OCI-M2 (cell line): ENCODE measurements around the gene RASA2.
A peak's percentile ranks its signal among the peaks of the same experiment; 100 is the strongest.

ENCODE experiments used
- DNase-seq: peaks from one replicate; lab custom pipeline; 2025; ENCODE audit not compliant: unreplicated experiment; lab: John Stamatoyannopoulos, UW

The RASA2 gene, protein sequence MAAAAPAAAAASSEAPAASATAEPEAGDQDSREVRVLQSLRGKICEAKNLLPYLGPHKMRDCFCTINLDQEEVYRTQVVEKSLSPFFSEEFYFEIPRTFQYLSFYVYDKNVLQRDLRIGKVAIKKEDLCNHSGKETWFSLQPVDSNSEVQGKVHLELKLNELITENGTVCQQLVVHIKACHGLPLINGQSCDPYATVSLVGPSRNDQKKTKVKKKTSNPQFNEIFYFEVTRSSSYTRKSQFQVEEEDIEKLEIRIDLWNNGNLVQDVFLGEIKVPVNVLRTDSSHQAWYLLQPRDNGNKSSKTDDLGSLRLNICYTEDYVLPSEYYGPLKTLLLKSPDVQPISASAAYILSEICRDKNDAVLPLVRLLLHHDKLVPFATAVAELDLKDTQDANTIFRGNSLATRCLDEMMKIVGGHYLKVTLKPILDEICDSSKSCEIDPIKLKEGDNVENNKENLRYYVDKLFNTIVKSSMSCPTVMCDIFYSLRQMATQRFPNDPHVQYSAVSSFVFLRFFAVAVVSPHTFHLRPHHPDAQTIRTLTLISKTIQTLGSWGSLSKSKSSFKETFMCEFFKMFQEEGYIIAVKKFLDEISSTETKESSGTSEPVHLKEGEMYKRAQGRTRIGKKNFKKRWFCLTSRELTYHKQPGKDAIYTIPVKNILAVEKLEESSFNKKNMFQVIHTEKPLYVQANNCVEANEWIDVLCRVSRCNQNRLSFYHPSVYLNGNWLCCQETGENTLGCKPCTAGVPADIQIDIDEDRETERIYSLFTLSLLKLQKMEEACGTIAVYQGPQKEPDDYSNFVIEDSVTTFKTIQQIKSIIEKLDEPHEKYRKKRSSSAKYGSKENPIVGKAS

DNA sequence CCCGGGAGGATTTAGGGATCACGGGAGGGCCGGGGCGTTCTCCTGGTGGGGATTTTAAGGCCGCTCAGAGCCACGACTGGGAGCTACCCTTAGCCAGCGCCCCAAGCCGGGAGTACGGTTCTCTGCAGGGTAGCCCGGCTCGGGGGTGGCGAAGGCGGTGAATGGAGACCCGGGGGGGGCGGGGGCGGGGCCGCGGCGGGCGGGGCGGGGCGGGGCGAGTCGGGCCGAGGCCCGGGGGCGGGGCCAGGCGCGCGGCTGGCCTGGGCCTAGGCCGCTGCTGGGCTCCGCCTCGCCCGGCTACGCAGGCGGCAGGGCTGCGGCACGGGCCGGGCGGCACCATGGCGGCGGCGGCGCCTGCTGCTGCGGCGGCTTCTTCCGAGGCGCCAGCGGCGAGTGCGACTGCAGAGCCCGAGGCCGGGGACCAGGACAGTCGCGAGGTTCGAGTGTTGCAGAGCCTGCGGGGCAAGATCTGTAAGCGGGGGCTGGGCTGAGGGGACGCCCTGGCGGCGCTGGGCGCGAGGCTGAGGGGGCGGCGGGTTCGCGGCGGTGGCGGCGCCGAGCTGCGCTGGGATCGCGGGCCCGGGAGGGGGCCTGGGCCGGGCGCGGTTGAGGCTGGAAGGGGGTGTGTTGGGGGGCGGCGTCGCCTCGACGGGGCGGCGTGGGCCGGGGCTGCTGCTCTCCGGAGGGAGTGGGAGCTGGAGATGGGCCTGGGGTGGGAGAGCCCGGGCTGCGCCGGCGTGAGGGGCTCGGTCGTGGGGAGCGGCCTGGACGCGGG lies at the start of gene RASA2:
TSS of gene RASA2 (plus strand) at position 282 of the 775 bp plus-strand sequence. CDS start at position 339, 57 bp downstream.
- DNase-seq = no peak

DNA sequence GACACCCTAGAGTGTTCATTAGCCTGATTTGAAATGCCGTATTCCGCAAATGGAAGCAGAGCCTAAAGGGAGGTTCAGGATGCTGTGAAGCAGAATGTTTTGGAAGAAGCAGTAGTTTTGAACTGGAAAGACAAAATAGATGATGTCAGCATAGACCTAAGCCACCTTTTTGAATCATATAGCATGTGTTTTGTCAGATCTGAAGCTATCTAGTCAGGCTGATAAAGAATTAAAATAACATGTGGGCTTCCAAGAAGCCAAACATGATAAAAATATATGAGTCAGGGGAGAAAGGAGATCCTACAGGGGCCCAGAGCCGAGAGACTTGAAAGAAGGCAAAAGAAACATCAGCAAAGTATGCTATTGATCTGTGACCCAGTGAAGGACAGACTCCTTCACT lies 47.2 kb upstream of the RASA2 start:
- no peak for DNase-seq

DNA sequence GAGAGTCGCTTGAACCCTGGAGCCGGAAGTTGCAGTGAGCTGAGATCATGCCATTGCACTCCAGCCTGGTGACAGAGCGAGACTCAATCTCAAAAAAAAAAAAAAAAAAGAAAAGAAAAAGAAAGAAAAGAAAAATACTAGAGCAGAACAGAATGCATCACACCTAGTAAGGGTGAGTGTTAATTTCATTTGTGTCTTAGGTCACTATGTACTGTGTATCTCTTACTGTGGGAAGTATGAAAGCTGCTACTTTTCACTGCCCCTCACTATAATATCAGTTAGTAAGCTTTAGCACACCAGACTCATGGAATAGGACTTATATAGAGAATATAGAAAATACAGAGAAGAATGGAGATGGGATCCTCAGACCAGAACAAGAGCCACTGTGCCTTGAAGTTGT lies 45.9 kb upstream of the RASA2 start:
- DNase-seq = no peak

DNA sequence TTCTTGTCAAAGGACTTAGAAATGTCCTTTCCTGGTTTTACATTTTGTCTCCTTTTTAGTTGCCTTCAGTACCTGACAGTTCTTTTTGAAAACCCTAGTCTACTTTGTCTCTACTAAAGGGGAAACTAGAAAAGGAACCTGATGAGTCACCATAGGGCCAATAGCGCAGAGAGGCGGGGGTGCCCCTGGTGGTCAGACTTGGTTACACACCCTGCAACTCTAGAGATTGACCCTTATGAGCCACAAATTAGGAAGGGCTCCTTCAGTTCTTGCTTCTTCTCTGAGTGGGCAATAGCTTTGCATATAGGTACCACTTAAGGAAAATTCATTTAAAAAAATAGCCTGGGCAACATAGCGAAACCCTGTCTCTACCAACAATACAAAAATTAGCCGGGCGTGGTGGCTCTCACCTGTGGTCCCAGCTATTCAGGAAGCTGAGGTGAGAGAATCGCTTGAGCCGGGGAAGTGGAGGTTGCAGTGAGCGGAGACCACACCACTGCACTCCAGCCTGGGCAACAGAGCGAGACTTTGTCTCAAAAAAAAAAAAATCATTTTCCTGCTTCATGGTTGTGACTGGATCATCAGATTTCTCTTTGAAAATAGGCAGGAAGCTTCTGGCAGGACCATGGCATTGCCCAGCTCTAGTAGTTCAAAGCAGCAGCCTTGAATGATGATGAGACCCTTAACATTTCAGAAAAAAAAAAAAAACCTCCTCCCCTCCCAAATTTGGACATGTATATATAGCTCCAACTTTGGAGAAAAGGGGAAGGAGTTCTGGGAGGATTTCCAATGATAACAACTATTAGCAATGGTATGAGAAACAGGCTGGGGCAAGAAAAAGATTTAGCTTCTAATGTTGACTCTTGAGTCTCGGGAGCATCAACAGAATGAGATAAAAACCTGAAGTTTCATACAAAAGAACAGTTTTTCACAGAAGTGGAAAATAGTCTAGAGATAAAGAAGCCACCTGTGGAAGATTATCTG lies 45.2 kb upstream of the RASA2 start:
- DNase-seq = peak; percentile 17

DNA sequence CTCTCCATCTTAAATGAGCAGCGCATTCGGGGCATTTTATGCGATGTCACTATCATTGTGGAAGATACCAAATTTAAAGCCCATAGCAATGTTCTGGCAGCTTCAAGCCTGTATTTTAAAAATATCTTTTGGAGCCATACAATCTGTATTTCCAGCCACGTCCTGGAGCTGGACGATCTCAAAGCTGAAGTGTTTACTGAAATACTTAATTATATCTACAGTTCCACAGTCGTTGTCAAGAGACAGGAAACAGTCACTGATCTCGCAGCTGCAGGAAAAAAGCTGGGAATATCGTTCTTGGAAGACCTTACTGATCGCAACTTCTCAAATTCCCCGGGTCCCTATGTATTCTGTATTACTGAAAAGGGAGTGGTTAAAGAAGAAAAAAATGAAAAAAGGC lies 44.4 kb upstream of the RASA2 start:
- DNase-seq = no peak

DNA sequence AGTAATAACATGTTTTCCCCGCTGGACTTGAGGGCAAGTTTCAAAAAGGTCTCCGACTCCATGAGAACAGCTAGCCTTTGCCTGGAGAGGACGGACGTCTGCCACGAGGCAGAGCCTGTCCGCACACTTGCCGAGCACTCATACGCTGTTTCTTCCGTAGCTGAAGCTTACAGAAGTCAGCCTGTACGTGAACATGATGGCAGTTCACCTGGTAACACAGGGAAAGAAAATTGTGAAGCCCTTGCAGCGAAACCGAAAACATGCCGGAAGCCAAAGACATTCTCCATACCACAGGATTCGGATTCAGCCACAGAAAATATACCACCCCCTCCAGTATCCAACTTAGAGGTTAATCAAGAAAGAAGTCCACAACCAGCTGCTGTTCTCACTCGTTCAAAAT lies 43.9 kb upstream of the RASA2 start:
- DNase-seq = no peak

DNA sequence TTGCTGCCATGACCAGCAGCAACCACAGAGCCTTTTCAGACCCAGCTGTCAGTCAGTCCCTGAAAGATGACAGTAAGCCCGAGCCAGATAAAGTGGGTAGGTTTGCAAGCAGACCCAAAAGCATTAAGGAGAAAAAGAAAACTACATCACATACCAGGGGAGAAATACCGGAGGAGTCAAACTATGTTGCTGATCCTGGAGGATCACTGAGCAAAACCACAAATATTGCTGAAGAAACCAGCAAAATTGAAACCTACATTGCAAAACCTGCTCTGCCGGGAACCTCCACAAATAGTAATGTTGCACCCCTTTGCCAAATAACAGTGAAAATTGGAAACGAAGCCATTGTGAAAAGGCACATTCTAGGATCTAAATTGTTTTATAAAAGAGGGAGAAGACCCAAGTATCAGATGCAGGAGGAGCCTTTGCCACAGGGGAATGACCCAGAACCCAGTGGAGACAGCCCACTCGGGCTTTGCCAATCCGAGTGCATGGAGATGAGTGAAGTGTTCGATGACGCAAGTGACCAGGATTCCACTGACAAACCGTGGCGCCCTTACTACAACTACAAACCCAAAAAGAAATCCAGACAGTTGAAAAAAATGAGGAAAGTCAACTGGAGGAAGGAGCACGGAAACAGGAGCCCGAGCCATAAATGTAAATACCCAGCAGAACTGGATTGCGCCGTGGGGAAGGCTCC lies 42.1 kb upstream of the RASA2 start:
- DNase-seq = no peak

DNA sequence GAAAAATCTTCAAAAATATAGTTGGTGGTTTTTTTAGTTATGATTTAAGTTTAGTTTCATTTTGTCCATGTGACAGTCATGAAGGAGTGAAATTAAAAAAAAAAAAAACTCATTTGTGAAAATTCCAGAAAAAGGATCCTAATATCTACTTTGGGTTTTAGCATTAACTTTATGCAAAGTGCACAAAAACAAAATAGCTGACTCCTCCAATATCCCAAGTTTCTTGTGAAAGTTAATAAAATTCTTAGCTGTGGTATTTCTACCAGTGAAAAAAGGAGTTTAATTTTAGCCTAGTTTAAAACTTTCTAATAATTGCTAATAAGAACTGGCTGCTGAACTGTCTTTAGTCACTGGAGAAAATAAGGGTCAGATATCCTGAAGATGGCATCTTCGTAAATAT lies 40.8 kb upstream of the RASA2 start:
- no peak for DNase-seq

DNA sequence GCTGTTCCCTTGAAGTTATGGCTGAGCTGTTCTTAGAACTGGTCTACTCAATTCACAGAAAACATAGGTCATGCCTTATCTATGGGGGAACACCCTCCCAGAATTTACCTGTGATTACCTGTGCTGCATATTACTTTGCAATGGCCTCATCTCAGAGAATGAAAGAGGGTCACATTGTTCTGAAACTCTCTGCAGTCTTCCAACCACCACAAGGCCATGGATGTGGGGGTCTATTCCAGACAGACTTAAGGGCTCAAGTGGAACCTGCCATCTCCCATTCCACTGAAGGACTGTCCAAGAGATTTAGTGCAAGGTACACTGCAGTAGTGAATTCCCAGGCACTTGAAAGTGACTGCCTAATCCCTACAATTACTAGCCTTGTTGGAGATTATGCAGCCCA lies 40.1 kb upstream of the RASA2 start:
- no peak for DNase-seq

DNA sequence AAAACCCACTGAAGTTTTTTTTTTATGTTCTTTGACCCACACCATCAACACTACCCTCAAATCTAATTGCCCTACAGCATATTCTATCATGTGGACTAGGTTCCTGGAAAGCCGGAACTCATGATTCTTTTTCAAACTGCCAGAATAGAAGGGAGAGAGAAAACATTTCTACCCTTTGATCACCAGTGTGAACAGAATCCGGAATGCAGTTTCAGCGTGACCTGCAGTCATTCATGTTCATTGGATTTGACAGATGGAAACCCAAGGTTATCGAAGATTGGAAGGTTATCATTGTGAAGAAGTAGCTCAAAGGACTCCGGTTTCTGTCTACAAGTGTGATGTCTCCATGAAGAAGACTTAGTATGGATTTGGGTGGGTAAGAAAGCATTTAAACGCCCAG lies 39.4 kb upstream of the RASA2 start:
- DNase-seq = no peak

DNA sequence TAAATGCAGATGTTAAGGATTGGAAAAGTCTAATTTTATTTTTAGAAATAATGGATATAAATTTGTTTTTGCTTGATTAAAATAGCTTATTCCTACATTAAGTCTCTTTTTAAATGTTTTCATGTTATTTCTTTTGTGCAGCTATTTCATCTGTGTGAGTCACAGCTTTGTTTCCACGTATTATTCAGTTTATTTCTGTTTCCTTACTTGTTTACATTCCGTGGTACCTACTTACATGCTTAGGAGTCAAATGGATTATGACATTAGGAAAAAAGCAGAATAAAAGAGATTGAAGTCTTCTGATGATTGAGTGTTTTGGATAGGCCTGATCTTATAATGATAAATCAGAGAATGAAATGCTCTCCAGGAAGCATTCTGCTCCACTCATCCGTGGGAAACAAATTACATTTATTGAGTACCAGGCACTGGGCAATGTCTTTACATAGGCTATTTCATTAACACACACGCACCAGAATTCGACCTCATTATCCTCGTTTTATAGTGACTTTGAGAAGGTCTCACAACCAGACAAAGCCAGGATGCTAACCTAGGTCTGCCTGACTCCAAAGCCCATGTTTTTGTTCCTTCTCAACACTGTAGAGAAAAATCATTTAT lies 38.1 kb upstream of the RASA2 start:
- DNase-seq = no peak

DNA sequence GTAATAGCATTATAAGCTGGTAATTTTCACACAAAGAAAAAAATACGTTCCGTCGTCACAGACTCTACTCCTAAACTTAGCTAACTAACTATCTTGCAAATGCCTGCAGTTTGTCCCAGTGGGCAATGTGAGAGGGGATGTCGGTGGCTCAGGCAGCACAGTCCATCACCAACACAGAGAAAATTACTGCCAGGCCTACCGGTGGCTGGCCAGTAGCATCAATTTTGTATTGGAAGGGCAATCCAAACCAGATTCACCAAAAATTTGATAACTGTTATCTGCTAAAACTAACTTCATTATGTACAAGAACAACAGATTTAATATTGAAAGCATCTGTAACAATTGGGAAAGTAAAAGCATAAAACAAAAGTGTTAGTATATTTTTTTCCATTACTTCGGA lies 37.4 kb upstream of the RASA2 start:
- DNase-seq = no peak

DNA sequence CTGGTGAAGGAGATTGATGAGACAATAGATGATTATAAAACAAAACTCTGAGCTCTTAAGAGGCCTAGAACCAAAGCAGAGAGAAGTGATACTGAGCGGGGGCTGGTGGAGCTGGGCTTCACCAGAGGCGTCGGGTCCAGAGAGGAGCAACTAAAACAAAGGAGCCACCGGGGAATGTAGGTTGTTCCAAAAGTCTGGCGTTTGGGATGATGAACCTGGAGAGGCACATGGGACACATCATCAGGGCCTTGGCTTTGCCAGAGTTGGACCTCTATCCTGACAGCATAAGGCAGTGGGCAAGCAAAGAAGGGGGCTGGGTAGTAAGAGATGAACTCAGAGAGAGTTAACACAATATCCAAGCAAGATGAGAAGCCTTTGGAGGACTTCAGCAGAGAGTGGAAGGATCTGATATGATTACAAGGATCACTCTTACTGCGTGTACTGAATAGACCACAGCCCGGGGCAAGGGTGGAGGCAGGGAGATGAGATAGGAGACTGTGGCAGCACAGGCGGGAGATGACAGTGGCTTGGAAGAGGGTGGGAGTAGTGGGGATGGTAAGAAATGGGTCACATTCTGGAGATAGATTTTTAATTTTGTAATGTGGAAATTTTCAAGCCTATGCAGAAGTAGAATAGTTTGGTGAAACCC lies 36.0 kb upstream of the RASA2 start:
- no peak for DNase-seq

DNA sequence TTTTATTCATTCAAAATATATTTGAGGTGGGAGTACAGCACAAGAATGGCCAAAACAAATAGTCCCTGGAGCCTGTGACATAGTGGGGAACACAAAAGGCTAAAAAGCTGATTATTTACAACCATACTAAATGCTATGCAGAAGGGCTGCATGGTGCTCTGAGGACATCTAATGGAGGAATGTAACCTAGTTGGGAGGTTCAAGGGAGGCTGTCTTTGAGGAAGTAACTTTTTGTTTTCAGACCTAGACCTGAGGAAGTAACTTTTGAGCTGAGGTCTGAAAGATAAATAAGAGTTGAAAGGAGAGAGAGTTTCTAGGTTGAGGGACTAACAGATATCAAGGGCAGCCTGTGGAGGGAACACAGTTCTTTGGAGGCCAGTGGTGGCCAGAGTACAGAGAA lies 34.8 kb upstream of the RASA2 start:
- no peak for DNase-seq

DNA sequence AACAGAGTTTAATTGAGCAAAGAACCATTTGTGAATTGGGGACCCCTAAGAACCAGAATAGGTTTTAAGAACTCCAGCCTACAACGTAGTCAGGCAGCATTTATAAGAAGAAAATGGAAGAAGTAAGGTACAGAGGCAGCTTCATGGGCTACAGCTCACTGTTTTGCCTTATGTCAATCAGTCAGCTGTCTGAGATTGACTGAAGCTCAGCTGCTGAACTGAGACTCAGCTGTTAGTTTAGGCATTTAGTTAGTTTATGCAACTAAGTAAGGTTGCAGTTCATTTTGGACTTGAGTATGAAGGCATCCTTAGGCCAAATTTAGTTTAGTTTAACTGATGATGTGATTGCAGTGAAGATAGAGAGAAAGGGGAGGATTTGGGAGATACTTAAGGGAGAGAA lies 34.1 kb upstream of the RASA2 start:
- no peak for DNase-seq

DNA sequence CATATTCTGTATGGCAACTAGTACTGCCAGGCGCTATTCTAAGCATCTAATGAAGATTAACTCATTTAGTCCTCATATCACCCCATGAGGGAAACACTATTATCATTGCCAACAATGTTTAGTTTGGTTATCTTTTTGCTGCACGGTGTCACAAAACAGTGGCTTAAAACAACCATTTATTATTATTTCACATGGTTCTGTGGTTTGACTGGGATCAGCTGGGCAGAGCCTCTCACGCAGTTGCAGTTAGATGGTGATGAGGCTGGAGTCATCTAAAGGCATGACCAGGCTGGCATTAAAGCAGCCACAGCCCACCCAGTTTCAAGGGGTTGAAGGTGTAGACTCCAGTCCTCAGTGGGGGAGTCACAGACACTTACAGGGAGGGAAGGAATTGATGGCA lies 32.8 kb upstream of the RASA2 start:
- DNase-seq = no peak

DNA sequence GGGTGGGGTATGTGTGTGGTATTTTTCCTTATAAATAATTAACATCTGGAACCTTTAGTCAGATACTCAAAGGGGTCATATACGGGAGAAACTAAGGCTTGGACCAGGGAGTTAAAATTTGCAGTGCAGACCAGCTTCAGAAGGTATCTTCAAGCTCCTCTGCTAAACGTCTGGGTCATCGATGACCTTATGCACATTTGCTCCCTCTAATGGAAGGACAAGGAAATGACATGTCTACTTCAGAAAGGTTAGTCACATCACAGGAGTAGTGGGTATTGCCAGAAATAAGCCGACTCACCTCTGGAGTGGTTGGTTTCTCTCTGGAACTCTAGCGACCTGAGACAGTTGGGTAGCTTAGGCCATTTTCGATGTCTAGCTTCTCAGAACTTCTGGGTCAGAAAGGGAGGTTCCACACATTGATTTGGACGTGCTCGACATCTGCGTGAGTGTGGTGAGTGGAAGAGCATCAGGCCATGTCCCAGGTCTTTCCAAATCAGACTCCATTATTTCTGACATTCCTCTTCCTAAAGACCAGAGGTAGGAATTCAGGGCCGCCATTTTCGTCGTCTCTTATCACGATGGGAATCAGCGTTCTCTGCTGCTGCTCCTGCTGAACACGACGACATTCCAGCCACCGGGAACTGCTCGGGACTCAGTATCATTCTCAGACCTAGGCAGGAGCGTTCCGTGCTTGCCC lies 31.8 kb upstream of the RASA2 start:
- DNase-seq = peak; percentile 18

DNA sequence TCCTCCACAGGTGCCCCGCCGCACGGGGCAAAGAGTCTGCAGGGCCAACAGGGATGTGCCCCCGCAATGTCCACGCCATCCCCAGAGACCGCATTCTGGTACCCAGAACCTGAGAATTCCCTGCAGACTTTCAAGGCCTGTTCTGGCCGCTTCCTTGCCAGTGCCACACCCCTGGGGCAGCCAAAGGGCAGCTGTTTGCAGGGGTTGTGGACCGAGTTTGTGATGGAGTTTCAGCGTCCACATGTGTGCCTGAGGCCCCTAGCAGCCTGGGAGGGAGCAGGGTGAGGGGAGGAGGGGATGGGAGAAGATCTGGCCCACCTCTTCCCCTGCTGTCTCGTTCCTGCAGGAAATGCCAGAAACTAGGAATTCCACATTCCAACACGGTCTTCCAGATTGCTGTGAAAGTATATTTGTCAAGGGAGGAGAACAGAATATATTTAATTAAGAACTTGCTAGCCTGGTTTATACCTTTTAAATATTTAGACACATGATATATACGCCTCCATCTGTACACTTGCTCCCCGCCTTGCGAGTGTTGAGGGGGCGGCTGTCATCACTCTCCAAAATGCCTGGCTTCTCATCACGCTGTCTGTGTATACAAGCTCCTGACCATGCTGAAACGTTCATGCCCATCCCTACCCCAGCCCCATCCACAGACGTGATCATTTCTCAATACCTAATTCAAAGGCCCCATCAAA lies 31.1 kb upstream of the RASA2 start:
- DNase-seq = no peak
